ENCODE measurements around the gene GUCY2D.

- TF ChIP-seq CTCF (IDR thresholded peaks at IDR 0.05; ENCODE audit: low read depth, low read length) = no peak
- TF ChIP-seq EZH2phosphoT487 (IDR thresholded peaks at IDR 0.05; ENCODE audit: low read depth) = no peak
These were observed 51.2 kb downstream of the GUCY2D start for GRCh38 chr17:8053600-8053999.
